Medulla oblongata (tissue), 1 donor: ENCODE results near the gene RNF180.
A peak's percentile ranks its signal among the peaks of the same experiment; 100 is the strongest.

Experiments used
- DNase-seq: peaks from one replicate; pipeline ENCODE4 v3.0.0-alpha.2; 2015; ENCODE audit errors: extremely low spot score

The RNF180 gene

GRCh38 chr5:64165500-64166200 lies at the start of gene RNF180:
Gene RNF180, plus strand, starts transcription at chr5:64165843. Its CDS starts 34,965 bp downstream, at chr5:64200808.
- no peak for DNase-seq

- DNase-seq, result no peak
Observed at GRCh38 chr5:64125521-64125920, 40.1 kb upstream of the RNF180 start.

- no peak for DNase-seq
Observed at GRCh38 chr5:64126202-64126741, 39.4 kb upstream of the RNF180 start.

GRCh38 chr5:64140018-64140417 lies 25.6 kb upstream of the RNF180 start:
- no peak for DNase-seq

- DNase-seq, result no peak
Observed at GRCh38 chr5:64144425-64145215, 21.0 kb upstream of the RNF180 start.

- DNase-seq, result no peak
Observed at GRCh38 chr5:64145216-64145895, 20.3 kb upstream of the RNF180 start.

GRCh38 chr5:64147379-64147778 lies 18.3 kb upstream of the RNF180 start:
- DNase-seq, result no peak

- peak; percentile 67 for DNase-seq
Observed at GRCh38 chr5:64147849-64148441, 17.7 kb upstream of the RNF180 start.

- no peak for DNase-seq
Observed at GRCh38 chr5:64149268-64149667, 16.4 kb upstream of the RNF180 start.

GRCh38 chr5:64149857-64150521 lies 15.7 kb upstream of the RNF180 start:
- DNase-seq, result no peak

- DNase-seq, result no peak
Observed at GRCh38 chr5:64156261-64156660, 9.4 kb upstream of the RNF180 start.

- DNase-seq, result no peak
Observed at GRCh38 chr5:64158827-64159226, 6.8 kb upstream of the RNF180 start.

GRCh38 chr5:64160201-64160600 lies 5.4 kb upstream of the RNF180 start:
- no peak for DNase-seq

GRCh38 chr5:64161420-64161819 lies 4.2 kb upstream of the RNF180 start:
- no peak for DNase-seq

- no peak for DNase-seq
Observed at GRCh38 chr5:64163135-64163534, 2.5 kb upstream of the RNF180 start.

GRCh38 chr5:64163746-64164145 lies 1.9 kb upstream of the RNF180 start:
- no peak for DNase-seq

- no peak for DNase-seq
Observed at GRCh38 chr5:64164166-64164565, 1.5 kb upstream of the RNF180 start.

- DNase-seq, result no peak
Observed at GRCh38 chr5:64165160-64165499, 513 bp upstream of the RNF180 start.

GRCh38 chr5:64166201-64166959 lies 737 bp downstream of the RNF180 start:
- no peak for DNase-seq

GRCh38 chr5:64176301-64176700 lies 10.7 kb downstream of the RNF180 start:
- no peak for DNase-seq
